GM12878 (cell line): ENCODE results near the gene PTPRN2.

ENCODE experiments used
- MXI1 ChIP-seq: fragments of 150-350 bp; IDR thresholded peaks from 2 replicates; pipeline ENCODE4 v1.6.1; 2011; ENCODE audit warnings: low read depth, mild to moderate bottlenecking, inconsistent platforms, low read length, improper control_type of control experiment
- NR2C1 ChIP-seq: fragments of 450-650 bp; IDR thresholded peaks from 2 replicates; pipeline ENCODE4 v1.6.1; 2017; ENCODE audit warnings: antibody characterized with exemption, mild to moderate bottlenecking, moderate library complexity
- NRF1 ChIP-seq: conservative IDR thresholded peaks from 2 replicates; pipeline ENCODE4 v1.6.1; 2011; ENCODE audit warnings: mild to moderate bottlenecking, low read depth, low read length, improper control_type of control experiment
- SMC3 ChIP-seq: IDR thresholded peaks from 2 replicates; pipeline ENCODE4 v1.6.1; 2011; ENCODE audit warnings: low read length, improper control_type of control experiment, borderline replicate concordance
- TF ChIP-seq, protein P1 (sequence below): IDR thresholded peaks from 2 replicates; pipeline ENCODE4 v1.6.1; 2011; ENCODE audit warnings: low read depth, low read length, improper control_type of control experiment, borderline replicate concordance
- TF ChIP-seq, protein P2 (sequence below), 3 experiments: IDR thresholded peaks in 2 of 3; conservative IDR thresholded peaks in 1 of 3; 2 replicates each; pipeline ENCODE4 v1.5.1; 2011; ENCODE audit warnings: low read depth in 3 of 3, low read length in 3 of 3, mild to moderate bottlenecking in 3 of 3, control low read depth in 2 of 3, moderate library complexity in 2 of 3, inconsistent platforms in 1 of 3, mixed read lengths in 1 of 3; ENCODE audit not compliant: control insufficient read depth in 2 of 3, insufficient read depth in 1 of 3; ENCODE audit errors: extremely low read depth in 1 of 3
- TF ChIP-seq, protein P3 (sequence below): IDR thresholded peaks from 2 replicates; pipeline ENCODE4 v1.6.1; 2012; ENCODE audit warnings: mild to moderate bottlenecking, low read depth, low read length

DNA sequence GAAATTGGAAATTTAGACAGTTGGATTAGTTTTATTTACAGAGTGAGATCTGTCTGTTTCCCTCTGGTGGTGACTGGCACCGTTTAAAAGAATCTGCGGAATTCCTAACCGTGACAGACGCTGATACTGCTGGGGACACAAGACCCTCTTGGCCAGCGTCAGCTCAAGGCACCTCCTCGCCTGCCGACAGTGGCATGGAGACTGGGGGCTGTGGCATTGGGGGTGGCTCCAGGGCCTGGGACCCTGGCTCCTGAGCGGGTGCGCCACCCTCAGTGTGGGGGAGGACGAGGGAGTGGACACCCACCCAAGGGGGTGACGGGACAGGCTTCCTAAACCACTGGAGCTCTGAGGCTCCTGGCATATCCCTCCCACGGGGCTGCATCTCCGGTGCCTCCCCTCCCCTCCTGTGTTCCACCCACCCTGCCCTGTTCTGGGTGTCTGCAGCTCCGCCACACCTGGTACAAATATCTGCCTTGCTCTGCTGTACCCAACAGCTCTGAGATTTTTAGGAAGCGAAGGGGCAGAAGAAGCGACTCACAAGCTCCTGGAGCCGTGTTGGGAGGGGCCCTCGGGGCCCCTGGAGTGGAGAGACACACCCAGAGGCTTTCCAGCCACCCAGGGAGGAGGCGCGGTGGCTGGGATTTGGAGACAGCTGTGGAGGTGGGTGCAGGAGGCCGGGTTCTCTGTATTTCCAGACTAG lies 1072.1 kb downstream of the PTPRN2 start:
- TF ChIP-seq, protein P1, sequence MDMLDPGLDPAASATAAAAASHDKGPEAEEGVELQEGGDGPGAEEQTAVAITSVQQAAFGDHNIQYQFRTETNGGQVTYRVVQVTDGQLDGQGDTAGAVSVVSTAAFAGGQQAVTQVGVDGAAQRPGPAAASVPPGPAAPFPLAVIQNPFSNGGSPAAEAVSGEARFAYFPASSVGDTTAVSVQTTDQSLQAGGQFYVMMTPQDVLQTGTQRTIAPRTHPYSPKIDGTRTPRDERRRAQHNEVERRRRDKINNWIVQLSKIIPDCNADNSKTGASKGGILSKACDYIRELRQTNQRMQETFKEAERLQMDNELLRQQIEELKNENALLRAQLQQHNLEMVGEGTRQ, result no peak
- no peak for TF ChIP-seq NRF1
- TF ChIP-seq SMC3, result no peak
- no peak for TF ChIP-seq MXI1
- TF ChIP-seq, protein P2, sequence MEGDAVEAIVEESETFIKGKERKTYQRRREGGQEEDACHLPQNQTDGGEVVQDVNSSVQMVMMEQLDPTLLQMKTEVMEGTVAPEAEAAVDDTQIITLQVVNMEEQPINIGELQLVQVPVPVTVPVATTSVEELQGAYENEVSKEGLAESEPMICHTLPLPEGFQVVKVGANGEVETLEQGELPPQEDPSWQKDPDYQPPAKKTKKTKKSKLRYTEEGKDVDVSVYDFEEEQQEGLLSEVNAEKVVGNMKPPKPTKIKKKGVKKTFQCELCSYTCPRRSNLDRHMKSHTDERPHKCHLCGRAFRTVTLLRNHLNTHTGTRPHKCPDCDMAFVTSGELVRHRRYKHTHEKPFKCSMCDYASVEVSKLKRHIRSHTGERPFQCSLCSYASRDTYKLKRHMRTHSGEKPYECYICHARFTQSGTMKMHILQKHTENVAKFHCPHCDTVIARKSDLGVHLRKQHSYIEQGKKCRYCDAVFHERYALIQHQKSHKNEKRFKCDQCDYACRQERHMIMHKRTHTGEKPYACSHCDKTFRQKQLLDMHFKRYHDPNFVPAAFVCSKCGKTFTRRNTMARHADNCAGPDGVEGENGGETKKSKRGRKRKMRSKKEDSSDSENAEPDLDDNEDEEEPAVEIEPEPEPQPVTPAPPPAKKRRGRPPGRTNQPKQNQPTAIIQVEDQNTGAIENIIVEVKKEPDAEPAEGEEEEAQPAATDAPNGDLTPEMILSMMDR (IDR thresholded peaks at IDR 0.05 in 2 of 3, conservative IDR thresholded peaks at IDR 0.05 in 1 of 3; ENCODE audit: control insufficient read depth in 2 of 3, extremely low read depth in 1 of 3, insufficient read depth in 1 of 3, low read depth in 3 of 3, low read length in 3 of 3), result no peak
- TF ChIP-seq, protein P3, sequence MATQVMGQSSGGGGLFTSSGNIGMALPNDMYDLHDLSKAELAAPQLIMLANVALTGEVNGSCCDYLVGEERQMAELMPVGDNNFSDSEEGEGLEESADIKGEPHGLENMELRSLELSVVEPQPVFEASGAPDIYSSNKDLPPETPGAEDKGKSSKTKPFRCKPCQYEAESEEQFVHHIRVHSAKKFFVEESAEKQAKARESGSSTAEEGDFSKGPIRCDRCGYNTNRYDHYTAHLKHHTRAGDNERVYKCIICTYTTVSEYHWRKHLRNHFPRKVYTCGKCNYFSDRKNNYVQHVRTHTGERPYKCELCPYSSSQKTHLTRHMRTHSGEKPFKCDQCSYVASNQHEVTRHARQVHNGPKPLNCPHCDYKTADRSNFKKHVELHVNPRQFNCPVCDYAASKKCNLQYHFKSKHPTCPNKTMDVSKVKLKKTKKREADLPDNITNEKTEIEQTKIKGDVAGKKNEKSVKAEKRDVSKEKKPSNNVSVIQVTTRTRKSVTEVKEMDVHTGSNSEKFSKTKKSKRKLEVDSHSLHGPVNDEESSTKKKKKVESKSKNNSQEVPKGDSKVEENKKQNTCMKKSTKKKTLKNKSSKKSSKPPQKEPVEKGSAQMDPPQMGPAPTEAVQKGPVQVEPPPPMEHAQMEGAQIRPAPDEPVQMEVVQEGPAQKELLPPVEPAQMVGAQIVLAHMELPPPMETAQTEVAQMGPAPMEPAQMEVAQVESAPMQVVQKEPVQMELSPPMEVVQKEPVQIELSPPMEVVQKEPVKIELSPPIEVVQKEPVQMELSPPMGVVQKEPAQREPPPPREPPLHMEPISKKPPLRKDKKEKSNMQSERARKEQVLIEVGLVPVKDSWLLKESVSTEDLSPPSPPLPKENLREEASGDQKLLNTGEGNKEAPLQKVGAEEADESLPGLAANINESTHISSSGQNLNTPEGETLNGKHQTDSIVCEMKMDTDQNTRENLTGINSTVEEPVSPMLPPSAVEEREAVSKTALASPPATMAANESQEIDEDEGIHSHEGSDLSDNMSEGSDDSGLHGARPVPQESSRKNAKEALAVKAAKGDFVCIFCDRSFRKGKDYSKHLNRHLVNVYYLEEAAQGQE, result no peak
- TF ChIP-seq NR2C1, result no peak
